ENCODE results near the gene FUT8.
A peak's percentile ranks its signal among the peaks of the same experiment; 100 is the strongest.

The FUT8 gene

GRCh38 chr14:65588426-65589140 is 176.1 kb downstream of the FUT8 start:
- DNase-seq (ENCODE audit: low read depth): no peak
- no peak for TF ChIP-seq CTCF (IDR thresholded peaks at IDR 0.05; ENCODE audit: insufficient read depth, low read depth, low read length, missing control alignments)
- H3K4me3 ChIP-seq (ENCODE audit: low read length): no peak overlapping the region

- H3K4me3 ChIP-seq (ENCODE audit: low read length): no peak overlapping the region
- peak; percentile 23 for DNase-seq (ENCODE audit: low read depth)
- no peak for TF ChIP-seq CTCF (IDR thresholded peaks at IDR 0.05; ENCODE audit: insufficient read depth, low read depth, low read length, missing control alignments)
These were observed 181.8 kb downstream of the FUT8 start for GRCh38 chr14:65594153-65594881.

DNA sequence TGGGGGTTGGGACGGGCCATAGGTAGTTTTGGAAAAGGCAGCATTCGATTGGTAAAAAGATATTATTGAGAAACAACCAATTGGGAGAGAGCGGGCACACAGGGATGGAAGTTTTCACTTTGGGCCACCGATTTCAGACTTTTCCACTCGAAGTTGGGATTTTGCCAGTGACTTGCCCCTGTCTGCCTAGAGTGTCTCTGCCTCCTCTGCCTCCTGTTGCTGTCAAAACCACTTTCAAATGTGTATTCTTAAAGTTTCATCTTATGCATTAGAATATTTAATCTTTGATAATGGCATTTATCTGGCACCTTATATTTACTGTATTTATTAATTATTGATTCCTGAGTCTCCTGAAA is 182.3 kb downstream of the FUT8 start:
- no peak for TF ChIP-seq CTCF (IDR thresholded peaks at IDR 0.05; ENCODE audit: insufficient read depth, low read depth, low read length, missing control alignments)
- H3K4me3 ChIP-seq (ENCODE audit: low read length): no peak overlapping the region
- no peak for DNase-seq (ENCODE audit: low read depth)

GRCh38 chr14:65599375-65599774 is 186.8 kb downstream of the FUT8 start:
- H3K4me3 ChIP-seq (ENCODE audit: low read length): no peak overlapping the region
- DNase-seq (ENCODE audit: low read depth): no peak
- no peak for TF ChIP-seq CTCF (IDR thresholded peaks at IDR 0.05; ENCODE audit: insufficient read depth, low read depth, low read length, missing control alignments)

GRCh38 chr14:65600742-65601141 is 188.2 kb downstream of the FUT8 start:
- DNase-seq (ENCODE audit: low read depth): peak; percentile 55
- H3K4me3 ChIP-seq (ENCODE audit: low read length): no peak overlapping the region
- TF ChIP-seq CTCF (IDR thresholded peaks at IDR 0.05; ENCODE audit: insufficient read depth, low read depth, low read length, missing control alignments): no peak

DNA sequence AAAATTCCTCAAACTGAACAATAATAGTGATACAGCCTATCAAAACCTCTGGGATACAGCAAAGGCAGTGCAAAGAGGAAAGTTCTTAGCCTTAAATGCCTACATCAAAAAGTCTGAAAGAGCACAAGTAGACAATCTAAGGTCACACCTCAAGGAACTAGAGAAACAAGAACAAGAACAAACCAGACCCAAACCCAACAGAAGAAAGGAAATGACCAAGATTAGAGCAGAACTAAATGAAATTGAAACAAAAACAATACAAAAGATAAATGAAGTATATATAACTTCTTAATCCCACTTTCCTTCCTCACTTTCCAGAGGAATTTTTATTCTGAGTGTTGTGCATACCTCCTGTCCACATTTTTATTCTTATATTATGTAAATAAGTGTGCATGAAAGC is 192.0 kb downstream of the FUT8 start:
- H3K4me3 ChIP-seq (ENCODE audit: low read length): no peak overlapping the region
- no peak for TF ChIP-seq CTCF (IDR thresholded peaks at IDR 0.05; ENCODE audit: insufficient read depth, low read depth, low read length, missing control alignments)
- DNase-seq (ENCODE audit: low read depth): no peak

Measured in epithelial cell of esophagus (primary cell).